HL-60 (cell line): ENCODE data around the gene THSD7B.

Source experiments
- DNase-seq, 2 experiments: peaks; one replicate each; pipeline ENCODE4 v3.0.0-alpha.2; 2010 to 2020; ENCODE audit warnings: low read depth in 1 of 2, low spot score in 1 of 2
- H3K27ac ChIP-seq: fragments of 250-450 bp; sonication (Bioruptor Pico); replicated peaks from 2 replicates; pipeline ENCODE4 v1.5.1; 2020; ENCODE audit warnings: mild to moderate bottlenecking, moderate library complexity
- H3K27me3 ChIP-seq: fragments of 250-450 bp; sonication (Bioruptor Pico); 2 replicates; pipeline ENCODE4 v1.5.1; 2021; ENCODE audit warnings: mild to moderate bottlenecking, moderate library complexity; ENCODE audit not compliant: insufficient read depth, poor library complexity, severe bottlenecking
- H3K4me3 ChIP-seq: replicated peaks from 2 replicates; pipeline ENCODE4 v1.5.1; 2011; ENCODE audit warnings: mild to moderate bottlenecking, control low read depth, low read length; ENCODE audit not compliant: insufficient read depth
- GABPA ChIP-seq: IDR thresholded peaks from 2 replicates; pipeline ENCODE4 v1.6.1; 2012; ENCODE audit warnings: low read depth
- POLR2AphosphoS5 ChIP-seq: IDR thresholded peaks from 2 replicates; pipeline ENCODE4 v1.6.1; 2012; ENCODE audit warnings: low read depth
- REST ChIP-seq: IDR thresholded peaks from 2 replicates; pipeline ENCODE4 v1.6.1; 2012; ENCODE audit warnings: low read depth; ENCODE audit not compliant: insufficient replicate concordance
- SPI1 ChIP-seq: IDR thresholded peaks from 2 replicates; pipeline ENCODE4 v1.6.1; 2012; ENCODE audit warnings: low read depth, mild to moderate bottlenecking, borderline replicate concordance
- TF ChIP-seq, protein P1 (sequence below): IDR thresholded peaks from one replicate; pipeline ENCODE4 v1.5.1; 2011; ENCODE audit warnings: low read length, control low read depth, inconsistent platforms; ENCODE audit not compliant: insufficient read depth

THSD7B gene

DNA sequence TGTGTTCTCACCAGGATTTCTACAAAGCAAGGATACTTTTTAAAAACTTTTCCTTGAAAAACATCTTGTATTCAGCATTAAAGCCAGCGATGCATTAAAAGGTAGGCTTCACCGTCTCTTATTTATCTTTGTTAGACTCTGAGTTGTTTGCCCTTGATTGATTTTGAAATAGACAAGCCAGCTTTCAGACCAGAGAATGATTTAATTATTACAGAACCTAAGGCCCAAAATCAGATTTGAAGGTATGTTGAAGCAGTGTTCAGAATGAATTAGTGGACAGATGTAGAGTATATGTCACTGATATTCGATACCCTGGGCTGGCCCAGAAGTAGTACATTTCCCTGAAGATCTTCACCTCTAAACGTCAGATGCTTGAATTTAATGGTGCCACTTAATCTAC, 136.4 kb downstream of the THSD7B start:
- no peak for DNase-seq
- Histone ChIP-seq H3K4me3 (no peak overlapping the region), H3K27ac (no peak overlapping the region), H3K27me3 (no peaks in the 10 kb centered on the region)
- no peak for TF ChIP-seq REST
- TF ChIP-seq GABPA, result no peak
- TF ChIP-seq, protein P1, sequence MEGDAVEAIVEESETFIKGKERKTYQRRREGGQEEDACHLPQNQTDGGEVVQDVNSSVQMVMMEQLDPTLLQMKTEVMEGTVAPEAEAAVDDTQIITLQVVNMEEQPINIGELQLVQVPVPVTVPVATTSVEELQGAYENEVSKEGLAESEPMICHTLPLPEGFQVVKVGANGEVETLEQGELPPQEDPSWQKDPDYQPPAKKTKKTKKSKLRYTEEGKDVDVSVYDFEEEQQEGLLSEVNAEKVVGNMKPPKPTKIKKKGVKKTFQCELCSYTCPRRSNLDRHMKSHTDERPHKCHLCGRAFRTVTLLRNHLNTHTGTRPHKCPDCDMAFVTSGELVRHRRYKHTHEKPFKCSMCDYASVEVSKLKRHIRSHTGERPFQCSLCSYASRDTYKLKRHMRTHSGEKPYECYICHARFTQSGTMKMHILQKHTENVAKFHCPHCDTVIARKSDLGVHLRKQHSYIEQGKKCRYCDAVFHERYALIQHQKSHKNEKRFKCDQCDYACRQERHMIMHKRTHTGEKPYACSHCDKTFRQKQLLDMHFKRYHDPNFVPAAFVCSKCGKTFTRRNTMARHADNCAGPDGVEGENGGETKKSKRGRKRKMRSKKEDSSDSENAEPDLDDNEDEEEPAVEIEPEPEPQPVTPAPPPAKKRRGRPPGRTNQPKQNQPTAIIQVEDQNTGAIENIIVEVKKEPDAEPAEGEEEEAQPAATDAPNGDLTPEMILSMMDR, result no peak
- no peak for TF ChIP-seq SPI1
- TF ChIP-seq POLR2AphosphoS5, result no peak

DNA sequence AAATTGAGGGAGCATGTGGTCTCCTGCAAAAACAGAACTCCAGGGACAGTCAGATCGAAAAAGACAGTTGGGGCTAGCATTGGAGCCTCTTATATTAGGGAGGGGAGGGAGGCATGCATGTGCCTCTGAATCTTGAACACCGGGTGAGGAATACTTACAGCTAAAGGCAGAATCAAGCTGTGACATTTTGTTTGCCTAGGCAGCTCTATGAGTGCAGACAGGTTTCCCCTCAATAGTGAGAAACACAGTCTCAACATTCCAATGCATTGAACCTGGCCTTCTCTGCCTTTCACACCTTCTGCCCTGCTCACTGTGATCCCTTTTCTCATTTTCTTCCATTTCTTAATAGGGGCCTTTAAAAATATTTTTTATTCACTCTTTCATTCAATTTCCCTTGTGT, 140.4 kb downstream of the THSD7B start:
- no peaks in the 10 kb centered on the region for H3K27me3 ChIP-seq
- TF ChIP-seq SPI1 (no peak), GABPA (no peak), REST (no peak), POLR2AphosphoS5 (no peak)
- TF ChIP-seq, protein P1, result no peak
- no peak overlapping the region for H3K4me3 ChIP-seq
- no peak overlapping the region for H3K27ac ChIP-seq
- DNase-seq, result no peak

DNA sequence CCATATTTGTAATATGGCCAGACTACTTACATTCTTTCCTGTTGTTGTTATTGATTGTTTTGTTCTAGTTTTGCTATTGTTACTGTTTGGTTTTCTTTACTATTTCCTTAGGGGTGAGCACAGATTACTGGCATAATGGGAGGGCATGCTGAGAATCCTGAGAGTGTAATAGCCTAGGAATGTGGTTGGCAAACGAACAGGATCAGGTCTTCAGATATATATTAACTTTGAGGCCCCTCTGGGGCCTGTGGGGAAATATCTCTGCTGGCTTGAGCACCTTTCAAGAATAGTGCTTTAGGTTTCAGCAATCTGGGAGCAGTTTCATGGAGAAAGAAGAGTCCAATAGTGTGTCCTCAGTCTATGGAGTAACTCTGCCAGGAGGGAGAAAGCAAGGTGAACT, 144.4 kb downstream of the THSD7B start:
- no peak for TF ChIP-seq POLR2AphosphoS5
- TF ChIP-seq GABPA, result no peak
- TF ChIP-seq SPI1, result no peak
- TF ChIP-seq REST, result no peak
- no peak overlapping the region for H3K4me3 ChIP-seq
- no peak overlapping the region for H3K27ac ChIP-seq
- DNase-seq, result no peak
- H3K27me3 ChIP-seq, result no peaks in the 10 kb centered on the region

DNA sequence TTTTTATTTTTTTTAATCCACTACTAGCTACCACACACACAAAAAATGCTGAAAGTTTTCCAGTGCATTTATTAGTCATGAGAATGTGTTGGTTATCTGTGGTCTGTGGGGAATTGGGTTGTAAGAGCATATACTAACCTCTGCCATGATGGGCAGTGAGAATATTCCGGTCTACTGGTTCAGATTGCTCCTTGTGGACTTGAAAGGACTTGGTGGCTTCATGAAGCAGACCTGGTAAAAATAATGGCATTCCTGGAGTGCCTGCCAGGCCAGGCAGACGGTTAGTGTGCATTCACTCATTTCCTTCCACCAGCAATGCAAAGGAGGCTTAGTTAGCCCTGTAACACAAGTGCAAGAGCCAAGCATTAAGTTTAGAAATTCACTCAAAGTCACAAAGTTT, 150.8 kb downstream of the THSD7B start:
- TF ChIP-seq GABPA, result no peak
- TF ChIP-seq POLR2AphosphoS5, result no peak
- TF ChIP-seq, protein P1, result no peak
- TF ChIP-seq REST, result no peak
- TF ChIP-seq SPI1, result no peak
- H3K27me3 ChIP-seq, result no peaks in the 10 kb centered on the region
- no peak for DNase-seq
- no peak overlapping the region for H3K4me3 ChIP-seq
- no peak overlapping the region for H3K27ac ChIP-seq
